ENCODE results near the gene EFTUD2. TPM values are rescaled to one million over a fixed set of nuclear protein-coding genes. Genes with fewer than 3 reads are reported as not detected.

The EFTUD2 gene
- total RNA-seq, 2 donors from 2014 or later, result 192 to 232 TPM

- no peak for DNase-seq (ENCODE audit: low spot score)
- H3K27me3 Mint-ChIP-seq, result no peaks in the 10 kb centered on the region
- no peaks in the 10 kb centered on the region for H3K36me3 Mint-ChIP-seq
- H3K4me3 Mint-ChIP-seq, result no peak overlapping the region
- H3K27ac Mint-ChIP-seq, result no peak overlapping the region
- ATAC-seq, result no peak
- H3K9me3 Mint-ChIP-seq, result no peaks in the 10 kb centered on the region
- peaks cover 0 to 5% of the 10 kb centered on the region in 2 donors for H3K4me1 Mint-ChIP-seq (ENCODE audit: low read depth in 2 of 2)
Measured at GRCh38 chr17:44932096-44932786, 33.0 kb upstream of the EFTUD2 start.

GRCh38 chr17:44931376-44931775, 32.1 kb upstream of the EFTUD2 start:
- Mint-ChIP-seq H3K27me3 (no peaks in the 10 kb centered on the region), H3K4me1 (ENCODE audit: low read depth in 2 of 2) (peaks cover 0 to 5% of the 10 kb centered on the region in 2 donors), H3K36me3 (no peaks in the 10 kb centered on the region), H3K27ac (no peak overlapping the region), H3K4me3 (no peak overlapping the region), H3K9me3 (no peaks in the 10 kb centered on the region)
- DNase-seq (ENCODE audit: low spot score) (no peak), ATAC-seq (no peak)

GRCh38 chr17:44930667-44931066, 31.4 kb upstream of the EFTUD2 start:
- Mint-ChIP-seq H3K4me1 (ENCODE audit: low read depth in 2 of 2) (peaks cover 0 to 4% of the 10 kb centered on the region in 2 donors), H3K27ac (no peak overlapping the region), H3K4me3 (no peak overlapping the region), H3K36me3 (no peaks in the 10 kb centered on the region), H3K9me3 (no peaks in the 10 kb centered on the region), H3K27me3 (no peaks in the 10 kb centered on the region)
- no peak for ATAC-seq
- DNase-seq (ENCODE audit: low spot score), result no peak

GRCh38 chr17:44928950-44929720, 29.9 kb upstream of the EFTUD2 start:
- no peak overlapping the region for H3K4me3 Mint-ChIP-seq
- H3K27ac Mint-ChIP-seq, result no peak overlapping the region
- no peaks in the 10 kb centered on the region for H3K27me3 Mint-ChIP-seq
- no peaks in the 10 kb centered on the region for H3K4me1 Mint-ChIP-seq (ENCODE audit: low read depth in 2 of 2)
- no peaks in the 10 kb centered on the region for H3K9me3 Mint-ChIP-seq
- H3K36me3 Mint-ChIP-seq, result no peaks in the 10 kb centered on the region
- no peak for ATAC-seq
- no peak for DNase-seq (ENCODE audit: low spot score)

GRCh38 chr17:44928136-44928535, 28.9 kb upstream of the EFTUD2 start:
- ATAC-seq, result no peak
- H3K4me3 Mint-ChIP-seq, result no peak overlapping the region
- H3K9me3 Mint-ChIP-seq, result no peaks in the 10 kb centered on the region
- no peaks in the 10 kb centered on the region for H3K27me3 Mint-ChIP-seq
- no peak overlapping the region for H3K27ac Mint-ChIP-seq
- H3K4me1 Mint-ChIP-seq (ENCODE audit: low read depth in 2 of 2), result no peaks in the 10 kb centered on the region
- no peaks in the 10 kb centered on the region for H3K36me3 Mint-ChIP-seq
- DNase-seq (ENCODE audit: low spot score), result no peak

GRCh38 chr17:44927696-44928095, 28.5 kb upstream of the EFTUD2 start:
- Mint-ChIP-seq H3K4me1 (ENCODE audit: low read depth in 2 of 2) (no peaks in the 10 kb centered on the region), H3K4me3 (no peak overlapping the region), H3K27ac (no peak overlapping the region), H3K36me3 (no peaks in the 10 kb centered on the region), H3K9me3 (no peaks in the 10 kb centered on the region), H3K27me3 (no peaks in the 10 kb centered on the region)
- DNase-seq (ENCODE audit: low spot score) (no peak), ATAC-seq (no peak)

- ATAC-seq (no peak), DNase-seq (ENCODE audit: low spot score) (no peak)
- Mint-ChIP-seq H3K27me3 (no peaks in the 10 kb centered on the region), H3K4me1 (ENCODE audit: low read depth in 2 of 2) (no peaks in the 10 kb centered on the region), H3K27ac (no peak overlapping the region), H3K9me3 (no peaks in the 10 kb centered on the region), H3K36me3 (no peaks in the 10 kb centered on the region), H3K4me3 (no peak overlapping the region)
Measured at GRCh38 chr17:44926821-44927525, 27.7 kb upstream of the EFTUD2 start.

GRCh38 chr17:44925731-44926697, 26.8 kb upstream of the EFTUD2 start:
- Mint-ChIP-seq H3K27ac (no peak overlapping the region), H3K36me3 (no peaks in the 10 kb centered on the region)

GRCh38 chr17:44924107-44924544, 24.9 kb upstream of the EFTUD2 start:
- H3K27me3 Mint-ChIP-seq, result no peaks in the 10 kb centered on the region
- H3K4me1 Mint-ChIP-seq (ENCODE audit: low read depth in 2 of 2), result no peaks in the 10 kb centered on the region
- DNase-seq (ENCODE audit: low spot score), result no peak
- H3K9me3 Mint-ChIP-seq, result no peaks in the 10 kb centered on the region
- no peak overlapping the region for H3K27ac Mint-ChIP-seq
- ATAC-seq, result no peak
- H3K4me3 Mint-ChIP-seq, result no peak overlapping the region
- H3K36me3 Mint-ChIP-seq, result no peaks in the 10 kb centered on the region

More at GRCh38 chr17:44925731-44926697, 26.8 kb upstream of the EFTUD2 start:
- no peak for ATAC-seq
- Mint-ChIP-seq H3K9me3 (no peaks in the 10 kb centered on the region), H3K27me3 (no peaks in the 10 kb centered on the region), H3K4me3 (no peak overlapping the region), H3K4me1 (ENCODE audit: low read depth in 2 of 2) (no peaks in the 10 kb centered on the region)
- no peak for DNase-seq (ENCODE audit: low spot score)

GRCh38 chr17:44922746-44923470, 23.7 kb upstream of the EFTUD2 start:
- H3K4me1 Mint-ChIP-seq (ENCODE audit: low read depth in 2 of 2), result no peaks in the 10 kb centered on the region
- H3K36me3 Mint-ChIP-seq, result no peaks in the 10 kb centered on the region
- ATAC-seq (no peak), DNase-seq (ENCODE audit: low spot score) (no peak)
- no peak overlapping the region for H3K4me3 Mint-ChIP-seq
- no peaks in the 10 kb centered on the region for H3K9me3 Mint-ChIP-seq
- no peak overlapping the region for H3K27ac Mint-ChIP-seq
- H3K27me3 Mint-ChIP-seq, result no peaks in the 10 kb centered on the region

GRCh38 chr17:44922136-44922535, 22.9 kb upstream of the EFTUD2 start:
- no peak overlapping the region for H3K4me3 Mint-ChIP-seq
- H3K4me1 Mint-ChIP-seq (ENCODE audit: low read depth in 2 of 2), result no peaks in the 10 kb centered on the region
- DNase-seq (ENCODE audit: low spot score), result no peak
- no peak for ATAC-seq
- no peaks in the 10 kb centered on the region for H3K27me3 Mint-ChIP-seq
- H3K27ac Mint-ChIP-seq, result no peak overlapping the region
- H3K36me3 Mint-ChIP-seq, result no peaks in the 10 kb centered on the region
- H3K9me3 Mint-ChIP-seq, result no peaks in the 10 kb centered on the region

GRCh38 chr17:44921122-44921882, 22.1 kb upstream of the EFTUD2 start:
- DNase-seq (ENCODE audit: low spot score) (no peak), ATAC-seq (no peak)
- Mint-ChIP-seq H3K4me1 (ENCODE audit: low read depth in 2 of 2) (no peaks in the 10 kb centered on the region), H3K9me3 (no peaks in the 10 kb centered on the region), H3K27ac (no peak overlapping the region), H3K4me3 (no peak overlapping the region), H3K27me3 (no peaks in the 10 kb centered on the region), H3K36me3 (no peaks in the 10 kb centered on the region)

Data from natural killer cell treated with Interleukin-12 subunit alpha and Interleukin-12 subunit beta and Interleukin-15 and Interleukin-18, amount 100 ng/mL, for 72 hours (primary cell).